Body of pancreas (tissue), 4 donors: ENCODE measurements around the gene S100A4. TPM values are rescaled to one million over a fixed set of nuclear protein-coding genes. Genes with fewer than 3 reads are reported as not detected.
"Not testable (repeated sequence)": the region's sequence is repeated elsewhere in the genome, so short reads cannot be mapped to it uniquely, and the experiment has no call there.

Source experiments
- ATAC-seq: fragments of 150-250 bp; one replicate; pipeline ENCODE4 v1.9.1; 2016
- DNase-seq, 4 donors: peaks; one replicate each; pipeline ENCODE4 v3.0.0-alpha.2; 2019
- H3K27ac ChIP-seq, 4 donors: fragments of 200-600 bp; sonication (generic); 1 replicate in 3 of 4; 2 replicates in 1 of 4; pipeline versions ENCODE4 v1.5.1 to v1.6.1; 2016 to 2019; ENCODE audit warnings: mild to moderate bottlenecking in 1 of 4, mixed read lengths in 1 of 4, moderate library complexity in 1 of 4
- H3K27me3 ChIP-seq, 2 donors: fragments of 200-600 bp; sonication (generic); one replicate each; pipeline ENCODE4 v1.6.0; 2016; ENCODE audit warnings: mild to moderate bottlenecking in 1 of 2
- H3K36me3 ChIP-seq, 2 donors: fragments of 200-600 bp; sonication (generic); replicated peaks in 1 of 2; 2 replicates each; pipeline ENCODE4 v1.5.1; 2016; ENCODE audit warnings: low read depth in 2 of 2; ENCODE audit not compliant: insufficient read depth in 1 of 2
- H3K4me1 ChIP-seq: fragments of 200-600 bp; sonication (generic); one replicate; pipeline ENCODE4 v1.6.0; 2016
- H3K4me3 ChIP-seq, 2 donors: fragments of 200-600 bp; sonication (generic); 1 replicate in 1 of 2; 2 replicates in 1 of 2; pipeline ENCODE4 v1.5.1; 2016 to 2019
- H3K9me3 ChIP-seq, 3 donors: fragments of 200-600 bp; sonication (generic); 1 replicate in 2 of 3; 2 replicates in 1 of 3; pipeline ENCODE4 v1.5.1; 2016
- POLR2A ChIP-seq, 3 donors: fragments of 450-650 bp; IDR thresholded peaks; one replicate each; pipeline ENCODE4 v1.6.1; 2016; ENCODE audit warnings: antibody characterized with exemption in 3 of 3, mild to moderate bottlenecking in 2 of 3
- WGBS, 2 donors: methylation state at CpG; one replicate each; pipeline ENCODE4 v1.1.5; 2017; 5-methylcytosine and 5-hydroxymethylcytosine counted together
- intact Hi-C: fragments of 100-400 bp; cut with DNase I; formaldehyde crosslinking; loops from one replicate; pipeline ENCODE4 v1.15.1; 2023
- total RNA-seq, 2 donors: library from RNA; depleted of rRNA; stranded (reverse); fragments of >200 nt; gene quantifications; one replicate each; pipeline ENCODE4 v1.1.0, GENCODE V29; 2016
- TF ChIP-seq, protein P1 (sequence below), 7 experiments: fragments of 450-650 bp in 4 of 7; fragments of 200-600 bp in 3 of 7; sonication (generic) in 3 of 7; IDR thresholded peaks; one replicate each; pipeline ENCODE4 v1.5.1; 2016 to 2019; ENCODE audit warnings: antibody characterized with exemption in 7 of 7

Gene S100A4
- total RNA-seq, 2 donors from 2014 or later: 49.5 to 81.7 TPM

GRCh38 chr1:153525088-153525728, 20.4 kb downstream of the S100A4 start:
- no peak overlapping the region for H3K27ac ChIP-seq
- no peak for TF ChIP-seq POLR2A (IDR thresholded peaks at IDR 0.05)
- TF ChIP-seq, protein P1, sequence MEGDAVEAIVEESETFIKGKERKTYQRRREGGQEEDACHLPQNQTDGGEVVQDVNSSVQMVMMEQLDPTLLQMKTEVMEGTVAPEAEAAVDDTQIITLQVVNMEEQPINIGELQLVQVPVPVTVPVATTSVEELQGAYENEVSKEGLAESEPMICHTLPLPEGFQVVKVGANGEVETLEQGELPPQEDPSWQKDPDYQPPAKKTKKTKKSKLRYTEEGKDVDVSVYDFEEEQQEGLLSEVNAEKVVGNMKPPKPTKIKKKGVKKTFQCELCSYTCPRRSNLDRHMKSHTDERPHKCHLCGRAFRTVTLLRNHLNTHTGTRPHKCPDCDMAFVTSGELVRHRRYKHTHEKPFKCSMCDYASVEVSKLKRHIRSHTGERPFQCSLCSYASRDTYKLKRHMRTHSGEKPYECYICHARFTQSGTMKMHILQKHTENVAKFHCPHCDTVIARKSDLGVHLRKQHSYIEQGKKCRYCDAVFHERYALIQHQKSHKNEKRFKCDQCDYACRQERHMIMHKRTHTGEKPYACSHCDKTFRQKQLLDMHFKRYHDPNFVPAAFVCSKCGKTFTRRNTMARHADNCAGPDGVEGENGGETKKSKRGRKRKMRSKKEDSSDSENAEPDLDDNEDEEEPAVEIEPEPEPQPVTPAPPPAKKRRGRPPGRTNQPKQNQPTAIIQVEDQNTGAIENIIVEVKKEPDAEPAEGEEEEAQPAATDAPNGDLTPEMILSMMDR (IDR thresholded peaks at IDR 0.05): no peak

DNA sequence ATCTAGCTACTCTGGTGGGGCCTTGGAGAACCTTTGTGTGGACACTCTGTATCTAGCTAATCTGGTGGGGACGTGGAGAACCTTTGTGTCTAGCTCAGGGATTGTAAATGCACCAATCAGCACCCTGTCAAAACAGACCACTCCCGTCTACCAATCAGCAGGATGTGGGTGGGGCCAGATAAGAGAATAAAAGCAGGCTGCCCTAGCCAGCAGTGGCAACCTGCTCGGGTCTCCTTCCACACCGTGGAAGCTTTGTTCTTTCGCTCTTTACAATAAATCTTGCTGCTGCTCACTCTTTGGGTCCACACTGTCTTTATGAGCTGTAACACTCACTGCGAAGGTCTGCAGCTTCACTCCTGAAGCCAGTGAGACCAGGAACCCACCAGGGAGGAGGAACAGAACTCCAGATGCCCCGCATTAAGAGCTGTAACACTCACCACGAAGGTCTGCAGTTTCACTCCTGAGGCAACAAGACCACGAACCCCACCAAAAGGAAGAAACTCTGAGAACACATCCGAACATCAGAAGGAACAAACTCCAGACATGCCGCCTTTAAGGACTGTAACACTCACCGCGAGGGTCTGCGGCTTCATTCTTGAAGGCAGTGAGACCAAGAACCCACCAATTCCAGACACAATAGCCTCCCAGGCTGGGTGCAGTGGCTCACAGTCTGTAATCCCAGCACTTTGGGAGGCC, 23.1 kb downstream of the S100A4 start:
- H3K27me3 ChIP-seq, DNase-seq, H3K4me3 ChIP-seq, ATAC-seq, intact Hi-C loops, H3K9me3 ChIP-seq, H3K27ac ChIP-seq, H3K36me3 ChIP-seq: not testable (repeated sequence)
- peaks cover 15% of the 10 kb centered on the region for H3K4me1 ChIP-seq
- 63 to 71% methylated on average over 13 to 14 of the region's 14 CpGs for WGBS, 2 donors

More at GRCh38 chr1:153525088-153525728, 20.4 kb downstream of the S100A4 start:
- DNase-seq (no peak), ATAC-seq (no peak)
- Histone ChIP-seq H3K4me3 (no peak overlapping the region), H3K27me3 (no peaks in the 10 kb centered on the region), H3K4me1 (peaks cover 15% of the 10 kb centered on the region), H3K9me3 (no peaks in the 10 kb centered on the region), H3K36me3 (no peaks in the 10 kb centered on the region)
- WGBS, 2 donors: 27 to 56% methylated on average over 2 to 3 of the region's 3 CpGs
- intact Hi-C loops: loop anchor here (5.0 kb wide), 1 partner anchor 42 kb away; the partner anchor contains the start of gene S100A2

GRCh38 chr1:153521808-153522207, 23.8 kb downstream of the S100A4 start:
- ATAC-seq, H3K9me3 ChIP-seq, H3K36me3 ChIP-seq, intact Hi-C loops, H3K27me3 ChIP-seq, H3K27ac ChIP-seq, DNase-seq, H3K4me3 ChIP-seq: not testable (repeated sequence)
- WGBS, 2 donors: 91% methylated on average over 32 of the region's 37 CpGs; no CpG with 5 or more reads in 1 of the 2 donors
- H3K4me1 ChIP-seq: peaks cover 15% of the 10 kb centered on the region

DNA sequence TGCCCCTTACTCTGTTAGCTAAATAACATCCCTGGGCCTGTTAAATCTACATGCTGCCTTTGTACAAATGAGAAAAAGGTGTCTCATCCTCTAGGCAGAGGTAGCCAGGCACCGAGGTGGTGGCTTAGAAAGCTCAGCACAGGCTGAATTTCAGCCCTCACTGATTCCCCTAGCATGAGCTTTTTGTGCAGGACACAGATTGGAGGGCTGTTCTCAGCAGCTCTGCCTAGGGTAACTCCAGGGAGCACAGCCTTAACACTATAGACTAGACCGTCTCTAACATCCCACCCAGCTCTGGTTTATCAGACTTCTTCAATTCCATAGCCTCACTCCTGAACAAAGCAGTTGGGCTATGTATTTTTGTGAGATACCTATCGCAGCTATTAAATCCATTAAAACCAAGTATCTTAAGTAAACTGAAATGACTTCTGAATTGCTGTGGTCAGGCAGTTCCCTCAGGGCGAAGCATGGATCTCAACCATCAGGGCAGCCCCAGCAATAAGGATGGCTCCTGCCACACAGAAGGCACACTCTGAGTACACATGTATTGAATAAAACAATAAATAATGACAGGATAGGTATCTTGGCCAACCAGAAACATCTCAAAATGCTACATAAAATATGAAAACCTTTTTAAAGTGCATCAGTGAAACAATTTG, 24.7 kb downstream of the S100A4 start:
- Histone ChIP-seq H3K4me3 (no peak overlapping the region), H3K9me3 (no peaks in the 10 kb centered on the region), H3K27me3 (no peaks in the 10 kb centered on the region), H3K4me1 (peaks cover 11% of the 10 kb centered on the region), H3K27ac (peak overlapping the region in 3 of 4 donors; percentile 60 to 69 (median 64)), H3K36me3 (no peaks in the 10 kb centered on the region)
- intact Hi-C loops: no loop called here
- DNase-seq (no peak), ATAC-seq (peak; percentile 49)
- 75 to 83% methylated on average over 4 of the region's 4 CpGs for WGBS, 2 donors
- TF ChIP-seq, protein P1 (IDR thresholded peaks at IDR 0.05): no peak
- TF ChIP-seq POLR2A (IDR thresholded peaks at IDR 0.05): no peak

- ATAC-seq (peak; percentile 75), DNase-seq (peak; percentile 59 to 81 (median 71))
- H3K9me3 ChIP-seq, intact Hi-C loops, H3K36me3 ChIP-seq, H3K27me3 ChIP-seq, H3K4me1 ChIP-seq, H3K4me3 ChIP-seq: not testable (repeated sequence)
- WGBS, 2 donors: 50 to 53% methylated on average over 5 of the region's 5 CpGs
- H3K27ac ChIP-seq: peak overlapping the region in 3 of 4 donors; percentile 60 to 69 (median 64)
These were observed 25.4 kb downstream of the S100A4 start for GRCh38 chr1:153520137-153520691.

- ATAC-seq (no peak), DNase-seq (no peak)
- peaks cover 7% of the 10 kb centered on the region for H3K4me1 ChIP-seq
- no peaks in the 10 kb centered on the region for H3K9me3 ChIP-seq
- H3K27me3 ChIP-seq: no peaks in the 10 kb centered on the region
- no peak overlapping the region for H3K4me3 ChIP-seq
- TF ChIP-seq POLR2A (IDR thresholded peaks at IDR 0.05): no peak
- TF ChIP-seq, protein P1 (IDR thresholded peaks at IDR 0.05): no peak
- 65 to 69% methylated on average over 3 of the region's 3 CpGs for WGBS, 2 donors
- no peak overlapping the region for H3K27ac ChIP-seq
- H3K36me3 ChIP-seq: no peaks in the 10 kb centered on the region
- intact Hi-C loops: no loop called here
These were observed 26.4 kb downstream of the S100A4 start for GRCh38 chr1:153519242-153519641.
